ENCODE measurements around the gene VAMP8. TPM values are rescaled to one million over a fixed set of nuclear protein-coding genes. Genes with fewer than 3 reads are reported as not detected.

Gene VAMP8
- total and polyA plus RNA-seq, 2 of the 8 experiments (the other 6 are each of a cell fraction or from before 2014, with no cell fraction given): 34.4 to 69.7 TPM

GRCh38 chr2:85527787-85528186 lies 49.6 kb upstream of the VAMP8 start:
- TF ChIP-seq TEAD4 (IDR thresholded peaks at IDR 0.05; ENCODE audit: low read depth, low read length): no peak
- no peak for TF ChIP-seq BCL11A (IDR thresholded peaks at IDR 0.05; ENCODE audit: low read depth in 2 of 2, low read length in 2 of 2)
- no peak for TF ChIP-seq EGR1 (IDR thresholded peaks at IDR 0.05; ENCODE audit: borderline replicate concordance, low read depth, low read length)
- no peak for TF ChIP-seq TAF1 (IDR thresholded peaks at IDR 0.05; ENCODE audit: low read depth, low read length)
- TF ChIP-seq JUN (IDR thresholded peaks at IDR 0.05; ENCODE audit: low read depth, low read length): no peak
- no peak for TF ChIP-seq RXRA (IDR thresholded peaks at IDR 0.05; ENCODE audit: insufficient read depth, low read depth, low read length)
- TF ChIP-seq ASH2L (IDR thresholded peaks at IDR 0.05; ENCODE audit: low read length): no peak

More at GRCh38 chr2:85527787-85528186, 49.6 kb upstream of the VAMP8 start:
- Histone ChIP-seq H2AFZ (ENCODE audit: low read length) (no peak overlapping the region), H3K18ac (ENCODE audit: extremely low read depth, low read length) (no peak overlapping the region), H3K23me2 (ENCODE audit: low read depth, low read length) (no peaks in the 10 kb centered on the region), H3K4me3 (ENCODE audit: extremely low read depth in 1 of 4, insufficient read depth in 2 of 4, low read depth in 3 of 4, low read length in 4 of 4) (no peak overlapping the region), H3K23ac (ENCODE audit: insufficient read length) (no peak overlapping the region), H4K5ac (ENCODE audit: insufficient read length, low read depth, low read length) (no peak overlapping the region), H2BK5ac (ENCODE audit: low read depth, low read length) (no peak overlapping the region), H4K8ac (ENCODE audit: extremely low read depth, insufficient read depth, low read length) (no peak overlapping the region), H3K4me1 (replicated peaks in 1 of 4; ENCODE audit: control insufficient read depth in 3 of 4, insufficient read depth in 4 of 4, low read length in 3 of 4) (peaks cover 5 to 12% (median 6%) of the 10 kb centered on the region in 4 experiments; a peak in 5 of 7 replicates), H3K14ac (ENCODE audit: insufficient read length) (no peak overlapping the region), H3K4me2 (ENCODE audit: insufficient read depth in 1 of 2, low read depth in 2 of 2, low read length in 2 of 2) (no peak overlapping the region), H3K56ac (replicated peaks; ENCODE audit: insufficient read length, low read depth, low read length) (no peak overlapping the region), H3K79me1 (ENCODE audit: low read depth, low read length) (no peaks in the 10 kb centered on the region), H3K9me3 (ENCODE audit: insufficient read depth in 2 of 2, low read depth in 1 of 2, low read length in 1 of 2) (no peaks in the 10 kb centered on the region), H3K9ac (replicated peaks in 1 of 4; ENCODE audit: extremely low read depth in 1 of 4, low read depth in 3 of 4, low read length in 3 of 4) (no peak overlapping the region), H4K20me1 (replicated peaks in 1 of 2; ENCODE audit: control insufficient read depth in 1 of 2, insufficient read depth in 2 of 2, low read length in 2 of 2) (no peaks in the 10 kb centered on the region), H2BK15ac (ENCODE audit: low read length) (no peak overlapping the region), H3K4ac (replicated peaks; ENCODE audit: insufficient read length, low read depth, low read length) (no peak overlapping the region), H2BK120ac (replicated peaks; ENCODE audit: low read depth, low read length) (no peak overlapping the region), H3K27ac (ENCODE audit: low read depth, low read length) (no peak overlapping the region), H4K91ac (replicated peaks; ENCODE audit: insufficient read length, low read length) (no peak overlapping the region), H3K27me3 (replicated peaks in 1 of 4; ENCODE audit: control insufficient read depth in 3 of 4, extremely low read depth in 1 of 4, insufficient read depth in 3 of 4, low read length in 3 of 4) (no peaks in the 10 kb centered on the region), H3K79me2 (ENCODE audit: control insufficient read depth in 1 of 2, insufficient read depth in 2 of 2, low read length in 2 of 2) (no peaks in the 10 kb centered on the region), H3K36me3 (ENCODE audit: control insufficient read depth in 2 of 4, insufficient read depth in 4 of 4, low read length in 3 of 4) (no peaks in the 10 kb centered on the region), H2BK12ac (ENCODE audit: low read depth, low read length) (no peak overlapping the region), H2AK5ac (ENCODE audit: low read depth, low read length) (no peak overlapping the region), H2BK20ac (ENCODE audit: low read length) (no peak overlapping the region)
- DNase-seq (ENCODE audit: low read depth in 1 of 2, low spot score in 2 of 2) (no peak), FAIRE-seq (no peak)
- POLR2A ChIA-PET (ENCODE audit: partially characterized antibody): interaction anchor here (0.7 to 38.6 kb wide), 5 partner anchors 10 to 96 kb away, joined by 3 to 1889 read pairs (median 26); partner anchors contain the start of genes CAPG, GGCX, MAT2A and SH2D6
- CTCF ChIA-PET (ENCODE audit: partially characterized antibody): no interaction called here

All from H1 (cell line).